Stomach (tissue), 4 donors: ENCODE results near the gene COLGALT1.

Source experiments
- POLR2A ChIP-seq, 4 donors: fragments of 450-650 bp; IDR thresholded peaks; one replicate each; pipeline ENCODE4 v1.6.1; 2016; ENCODE audit warnings: antibody characterized with exemption in 4 of 4, control low read depth in 2 of 4, mild to moderate bottlenecking in 1 of 4, moderate library complexity in 1 of 4
- POLR2AphosphoS5 ChIP-seq, 3 donors: sonication (generic); formaldehyde crosslinking; IDR thresholded peaks; one replicate each; pipeline ENCODE4 v1.6.1; 2016; ENCODE audit warnings: antibody characterized with exemption in 3 of 3
- TF ChIP-seq, protein P1 (sequence below), 7 experiments: fragments of 450-650 bp in 4 of 7; fragments of 200-600 bp in 3 of 7; sonication (generic) in 3 of 7; IDR thresholded peaks; one replicate each; pipeline ENCODE4 v1.5.1; 2016 to 2019; ENCODE audit warnings: antibody characterized with exemption in 7 of 7, control low read depth in 2 of 7, mild to moderate bottlenecking in 1 of 7

- TF ChIP-seq, protein P1, sequence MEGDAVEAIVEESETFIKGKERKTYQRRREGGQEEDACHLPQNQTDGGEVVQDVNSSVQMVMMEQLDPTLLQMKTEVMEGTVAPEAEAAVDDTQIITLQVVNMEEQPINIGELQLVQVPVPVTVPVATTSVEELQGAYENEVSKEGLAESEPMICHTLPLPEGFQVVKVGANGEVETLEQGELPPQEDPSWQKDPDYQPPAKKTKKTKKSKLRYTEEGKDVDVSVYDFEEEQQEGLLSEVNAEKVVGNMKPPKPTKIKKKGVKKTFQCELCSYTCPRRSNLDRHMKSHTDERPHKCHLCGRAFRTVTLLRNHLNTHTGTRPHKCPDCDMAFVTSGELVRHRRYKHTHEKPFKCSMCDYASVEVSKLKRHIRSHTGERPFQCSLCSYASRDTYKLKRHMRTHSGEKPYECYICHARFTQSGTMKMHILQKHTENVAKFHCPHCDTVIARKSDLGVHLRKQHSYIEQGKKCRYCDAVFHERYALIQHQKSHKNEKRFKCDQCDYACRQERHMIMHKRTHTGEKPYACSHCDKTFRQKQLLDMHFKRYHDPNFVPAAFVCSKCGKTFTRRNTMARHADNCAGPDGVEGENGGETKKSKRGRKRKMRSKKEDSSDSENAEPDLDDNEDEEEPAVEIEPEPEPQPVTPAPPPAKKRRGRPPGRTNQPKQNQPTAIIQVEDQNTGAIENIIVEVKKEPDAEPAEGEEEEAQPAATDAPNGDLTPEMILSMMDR (IDR thresholded peaks at IDR 0.05) = no peak
- TF ChIP-seq POLR2A (IDR thresholded peaks at IDR 0.05) (no peak), POLR2AphosphoS5 (IDR thresholded peaks at IDR 0.05) (no peak)
Observed at GRCh38 chr19:17627161-17627560, 71.7 kb downstream of the COLGALT1 start.
